Stimulated activated CD8-positive, alpha-beta memory T cell treated with anti-CD3 and anti-CD28 coated beads, Interleukin-4, amount 100 ng/mL, for 1 hour (primary cell): ENCODE results near the gene CAPS.
A peak's percentile ranks its signal among the peaks of the same experiment; 100 is the strongest.

Source experiments
- DNase-seq, 2 donors: peaks; one replicate each; pipeline ENCODE4 v3.0.0-alpha.2; 2020; ENCODE audit warnings: low read depth in 2 of 2, low spot score in 1 of 2

The CAPS gene

GRCh38 chr19:5891938-5892771 lies 21.9 kb upstream of the CAPS start:
- no peak for DNase-seq

- DNase-seq = no peak
These were observed 21.2 kb upstream of the CAPS start for GRCh38 chr19:5892772-5893275.

GRCh38 chr19:5893296-5893903 lies 20.7 kb upstream of the CAPS start:
- DNase-seq = no peak

DNA sequence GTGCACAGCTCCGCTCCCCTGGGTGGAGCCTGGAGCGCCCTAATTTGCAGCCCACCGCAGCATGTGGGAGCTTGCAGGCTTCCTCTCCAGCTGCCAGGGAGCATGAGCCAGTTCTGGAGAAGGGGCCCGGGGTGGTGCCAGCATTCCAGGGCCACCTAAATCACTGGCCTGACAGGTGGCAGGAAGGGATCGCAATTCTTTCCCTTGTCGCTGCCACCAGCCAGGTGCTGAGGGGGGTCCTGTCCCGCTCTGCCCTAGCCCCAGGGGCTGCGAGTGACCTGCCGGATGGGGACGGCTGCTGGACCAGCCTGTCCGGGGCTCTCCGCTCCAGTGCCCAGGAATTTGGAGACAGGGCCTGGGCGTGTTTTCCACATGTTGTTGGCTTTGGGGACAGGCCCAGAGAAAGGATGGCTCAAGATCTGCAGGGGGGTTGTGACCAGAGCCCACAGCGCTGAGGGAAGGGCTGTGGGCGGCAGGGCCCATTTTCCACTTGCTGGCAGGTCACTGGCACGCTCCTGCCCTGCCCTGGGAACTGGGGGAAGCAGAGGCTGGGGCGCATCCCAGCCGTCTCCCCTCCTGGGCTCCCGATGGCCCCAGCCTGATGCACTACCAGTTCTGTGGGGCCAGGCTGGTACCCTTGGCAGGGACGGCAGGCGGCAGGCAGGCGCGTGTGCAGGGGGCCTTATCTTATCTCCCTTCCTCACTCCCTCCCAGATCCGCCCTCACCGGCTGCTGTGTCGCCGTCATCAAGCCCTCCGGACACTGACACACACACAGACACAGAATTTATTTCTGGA lies 19.9 kb upstream of the CAPS start:
- DNase-seq = no peak

GRCh38 chr19:5894704-5895349 lies 19.2 kb upstream of the CAPS start:
- DNase-seq = no peak

- no peak for DNase-seq
These were observed 18.6 kb upstream of the CAPS start for GRCh38 chr19:5895409-5895808.

GRCh38 chr19:5895890-5896289 lies 18.2 kb upstream of the CAPS start:
- no peak for DNase-seq

GRCh38 chr19:5896365-5897076 lies 17.5 kb upstream of the CAPS start:
- no peak for DNase-seq

DNA sequence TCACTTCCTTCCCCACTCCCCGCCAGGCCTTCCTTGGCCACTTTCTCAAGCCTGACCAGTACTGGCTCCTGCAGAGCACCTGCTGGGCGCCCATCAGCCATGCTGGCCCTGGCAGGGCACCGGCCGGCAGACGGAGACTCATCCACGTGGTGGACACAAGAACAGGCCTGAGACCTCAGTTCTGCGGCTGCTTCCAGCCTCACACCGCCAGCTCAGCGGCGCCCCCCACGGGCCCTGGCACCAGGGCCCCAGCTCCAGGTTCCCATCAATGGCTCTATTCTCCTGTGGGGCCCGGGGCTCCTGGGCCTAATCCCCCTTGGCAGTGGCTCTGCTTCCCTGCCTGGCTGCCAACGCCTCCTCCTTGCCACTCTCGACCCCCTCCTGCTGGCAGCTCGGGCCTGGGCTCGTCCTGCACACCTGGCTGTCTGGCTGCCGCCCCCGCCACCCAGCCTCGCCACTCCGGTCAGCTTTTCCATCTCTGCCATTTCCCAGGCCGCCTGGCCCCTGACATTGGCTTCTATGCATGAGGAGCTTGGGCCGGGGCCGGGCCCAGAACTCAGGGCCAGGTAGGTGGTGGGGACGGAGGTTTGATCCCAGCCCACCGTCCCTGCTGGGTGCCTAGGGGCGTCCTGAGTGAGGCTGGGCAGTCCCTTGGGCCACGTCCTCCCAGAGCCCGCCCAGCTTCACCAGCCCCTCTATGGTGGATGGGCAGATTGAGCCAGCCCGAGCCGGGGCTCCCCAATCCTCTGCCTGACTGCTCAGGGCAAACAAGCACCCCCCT lies 16.7 kb upstream of the CAPS start:
- DNase-seq = no peak

DNA sequence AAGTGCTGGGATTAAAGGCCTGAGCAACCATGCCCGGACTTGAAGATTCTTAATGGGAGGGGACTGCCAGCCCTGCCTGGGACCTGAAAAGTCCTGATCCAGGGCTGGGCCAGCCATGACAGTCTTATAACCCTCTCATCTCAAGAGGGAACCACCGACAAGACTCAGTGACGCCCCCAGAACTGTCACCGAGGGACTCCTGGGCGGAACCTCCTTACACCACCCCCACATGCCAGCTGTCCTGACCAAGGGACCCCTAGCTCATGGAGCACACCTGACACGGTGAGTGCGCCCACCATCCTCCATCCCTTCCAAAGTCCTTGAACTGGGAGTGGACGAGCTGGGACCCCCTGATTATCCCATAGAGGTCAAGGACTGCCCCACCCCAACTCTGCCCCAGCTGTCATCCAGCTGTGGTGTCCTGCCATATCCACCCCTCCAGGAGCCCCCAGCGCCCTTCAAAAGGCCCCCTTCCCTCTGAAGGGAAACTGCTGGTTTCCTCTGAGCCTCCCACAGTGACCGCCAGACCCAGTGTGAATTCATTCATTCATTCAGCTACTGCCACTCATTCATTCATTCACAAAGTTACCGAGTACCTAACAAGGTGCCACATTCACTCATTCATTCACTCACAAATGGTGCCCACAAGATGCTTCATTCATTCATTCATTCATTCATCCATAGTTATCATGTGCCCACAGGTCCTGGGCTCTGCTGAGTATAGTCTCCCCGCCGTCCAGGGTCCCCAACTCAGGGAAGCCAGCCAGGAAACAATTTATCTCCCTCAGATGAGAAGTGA lies 14.1 kb upstream of the CAPS start:
- DNase-seq = no peak

- DNase-seq = no peak
These were observed 13.1 kb upstream of the CAPS start for GRCh38 chr19:5900976-5901375.

DNA sequence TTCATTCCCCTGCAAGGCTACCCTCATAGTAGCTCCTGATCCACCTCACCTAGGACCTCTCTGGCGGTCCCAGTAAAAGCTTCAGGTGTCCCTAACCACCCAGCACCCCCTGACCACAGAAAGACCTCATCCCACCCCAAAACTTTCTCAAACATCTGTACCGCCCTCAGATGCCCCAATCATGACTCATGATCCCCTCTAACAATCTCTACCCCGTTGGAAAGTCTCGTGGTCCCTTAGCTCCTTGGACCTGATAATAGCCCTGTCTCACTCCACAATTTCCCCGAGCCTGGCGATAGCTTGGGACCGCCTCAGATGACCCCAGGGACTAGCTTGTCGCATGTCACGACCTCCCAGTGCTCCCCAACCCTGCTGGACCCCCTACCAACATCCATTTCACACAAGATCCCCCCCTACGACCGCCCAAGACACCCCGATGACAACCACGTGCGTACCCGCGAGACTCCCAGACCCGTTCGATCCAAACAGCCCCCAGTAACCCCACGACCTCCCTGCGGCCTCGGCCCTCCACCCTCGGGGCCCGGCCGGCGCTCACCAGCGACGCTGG lies 10.9 kb upstream of the CAPS start:
- no peak for DNase-seq

GRCh38 chr19:5903624-5904351 lies 10.3 kb upstream of the CAPS start, which contains the start of gene NDUFA11:
Gene NDUFA11 (minus strand): TSS chr19:5903790. CDS start chr19:5903708, 82 bp downstream.
- peak; percentile 95 to 96 for DNase-seq

GRCh38 chr19:5904352-5905113 lies 9.5 kb upstream of the CAPS start, which contains the start of gene VMAC:
Gene VMAC (plus strand): TSS chr19:5904872. CDS start chr19:5904891, 19 bp downstream.
- peak; percentile 99 to 100 for DNase-seq

DNA sequence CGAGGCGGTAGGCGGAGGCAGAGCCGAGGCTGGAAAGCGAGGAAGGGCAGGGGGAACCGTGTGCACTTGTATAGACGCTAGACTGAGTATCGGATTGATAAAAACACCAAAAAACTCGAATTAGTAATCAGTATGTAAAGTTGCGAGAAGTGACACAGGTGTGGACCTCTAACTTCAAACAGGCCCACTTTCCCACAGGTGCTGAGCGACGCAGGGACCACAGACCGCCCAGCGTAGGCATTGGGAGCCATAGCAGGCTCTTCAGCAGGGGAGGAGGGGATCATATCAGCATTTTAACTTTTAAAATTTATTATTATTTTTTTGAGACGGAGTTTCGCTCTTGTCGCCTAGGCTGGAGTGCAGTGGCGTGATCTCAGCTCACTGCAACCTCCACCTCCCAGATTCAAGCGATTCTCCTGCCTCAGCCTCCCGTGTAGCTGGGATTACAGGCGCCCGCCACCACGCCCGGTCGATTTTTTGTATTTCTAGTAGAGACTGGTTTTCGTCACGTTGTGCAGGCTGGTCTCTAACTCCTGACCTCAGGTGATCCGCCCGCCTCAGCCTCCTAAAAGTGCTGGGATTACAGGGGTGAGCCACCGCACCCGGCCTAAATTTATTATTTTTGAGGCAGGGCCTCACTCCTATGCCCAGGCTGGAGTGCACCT lies 8.8 kb upstream of the CAPS start:
- DNase-seq = no peak

- DNase-seq = no peak
These were observed 6.8 kb upstream of the CAPS start for GRCh38 chr19:5907241-5907640.
